Fibroblast of villous mesenchyme (primary cell): Measurements from ENCODE around the gene PSMD11. TPM values are rescaled to one million over a fixed set of nuclear protein-coding genes. Genes with fewer than 3 reads are reported as not detected.

ENCODE experiments used
- DNase-seq: peaks from one replicate; pipeline ENCODE4 v3.0.0-alpha.2; 2010; ENCODE audit warnings: low read depth
- H3K4me3 ChIP-seq: 2 replicates; pipeline ENCODE4 v1.5.1; 2011; ENCODE audit warnings: low read depth, mild to moderate bottlenecking, low read length
- CTCF ChIP-seq: IDR thresholded peaks from 2 replicates; pipeline ENCODE4 v1.5.1; 2012; ENCODE audit warnings: low read depth, mild to moderate bottlenecking, low read length; ENCODE audit not compliant: insufficient read depth
- total RNA-seq: library from RNA; depleted of rRNA; stranded (reverse); fragments of >200 nt; gene quantifications from 2 replicates; pipeline ENCODE4 v1.2.3, GENCODE V29; 2012

The PSMD11 gene
- total RNA-seq, 1 donor: 117 TPM

- no peak overlapping the region for H3K4me3 ChIP-seq
- no peak for TF ChIP-seq CTCF
- no peak for DNase-seq
Measured at GRCh38 chr17:32493976-32494513, 49.7 kb downstream of the PSMD11 start.

- DNase-seq: no peak
- TF ChIP-seq CTCF: no peak
Measured at GRCh38 chr17:32494621-32495358, 50.5 kb downstream of the PSMD11 start.

GRCh38 chr17:32495359-32496231 is 51.3 kb downstream of the PSMD11 start:
- no peak for TF ChIP-seq CTCF
- peak; percentile 27 for DNase-seq
- H3K4me3 ChIP-seq: no peak overlapping the region

More at GRCh38 chr17:32494621-32495358, 50.5 kb downstream of the PSMD11 start:
- no peak overlapping the region for H3K4me3 ChIP-seq

- TF ChIP-seq CTCF: no peak
- H3K4me3 ChIP-seq: no peak overlapping the region
- peak; percentile 38 for DNase-seq
Measured at GRCh38 chr17:32496395-32497073, 52.2 kb downstream of the PSMD11 start.

GRCh38 chr17:32497431-32498205 is 53.3 kb downstream of the PSMD11 start:
- H3K4me3 ChIP-seq: no peak overlapping the region
- TF ChIP-seq CTCF: no peak
- DNase-seq: no peak

GRCh38 chr17:32498391-32498790 is 54.1 kb downstream of the PSMD11 start:
- DNase-seq: no peak
- TF ChIP-seq CTCF: no peak

More at GRCh38 chr17:32498391-32498790, 54.1 kb downstream of the PSMD11 start:
- H3K4me3 ChIP-seq: no peak overlapping the region
